AG10803 (cell line): Measurements from ENCODE around the gene SRSF5.

Source experiments
- DNase-seq: peaks from one replicate; pipeline ENCODE4 v3.0.0; 2010; ENCODE audit warnings: low read depth
- H3K4me3 ChIP-seq: 2 replicates; pipeline ENCODE4 v1.5.1; 2011; ENCODE audit warnings: mild to moderate bottlenecking, low read length, control low read depth
- CTCF ChIP-seq: conservative IDR thresholded peaks from 2 replicates; pipeline ENCODE4 v1.5.1; 2011; ENCODE audit warnings: mild to moderate bottlenecking, low read length, control low read depth, inconsistent platforms

The SRSF5 gene

GRCh38 chr14:69779088-69779487, 12.1 kb downstream of the SRSF5 start:
- no peak for TF ChIP-seq CTCF
- no peak for DNase-seq

DNA sequence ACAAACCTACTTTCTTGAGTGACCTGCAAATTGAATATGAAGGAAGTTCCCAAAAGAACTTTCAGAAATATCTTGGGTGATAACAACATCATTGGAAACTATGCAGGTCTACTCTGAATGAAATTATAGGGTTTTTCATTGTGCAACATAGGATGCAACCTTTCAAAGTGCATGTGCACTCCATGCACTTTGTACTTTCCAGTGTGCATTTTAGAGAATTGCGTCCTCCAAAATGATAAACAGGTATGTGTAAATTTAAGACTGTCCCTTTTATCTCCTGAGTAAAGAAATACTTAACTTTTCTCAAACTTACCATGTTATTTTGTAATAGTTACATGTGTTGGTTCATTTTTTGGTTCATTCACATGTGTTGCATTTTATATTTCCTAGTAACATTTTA, 13.2 kb downstream of the SRSF5 start:
- DNase-seq, result no peak
- H3K4me3 ChIP-seq, result no peak overlapping the region
- TF ChIP-seq CTCF, result no peak

More at GRCh38 chr14:69779088-69779487, 12.1 kb downstream of the SRSF5 start:
- H3K4me3 ChIP-seq, result no peak overlapping the region

GRCh38 chr14:69780952-69781351, 14.0 kb downstream of the SRSF5 start:
- no peak for DNase-seq
- H3K4me3 ChIP-seq, result no peak overlapping the region
- TF ChIP-seq CTCF, result no peak

DNA sequence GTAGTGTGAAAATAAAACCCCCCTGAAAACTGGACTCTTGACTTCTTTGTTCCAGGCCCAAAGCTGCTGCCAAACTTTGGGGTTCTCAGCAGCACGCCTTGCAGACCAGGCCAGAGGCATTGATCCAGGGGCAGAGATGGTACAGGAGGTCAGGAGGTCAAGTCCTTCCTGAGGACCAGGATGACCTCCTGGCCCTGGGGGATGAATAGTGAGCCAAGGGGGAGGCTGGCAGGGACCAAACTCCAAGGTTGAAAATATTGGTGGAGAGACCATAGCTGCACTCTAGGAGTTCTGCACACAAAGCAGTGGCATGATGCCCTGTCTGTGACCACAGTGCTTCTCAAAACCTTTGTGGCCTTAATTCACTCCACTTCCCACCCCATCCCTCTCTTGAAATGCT, 18.0 kb downstream of the SRSF5 start:
- H3K4me3 ChIP-seq, result no peak overlapping the region
- TF ChIP-seq CTCF, result no peak
- no peak for DNase-seq

DNA sequence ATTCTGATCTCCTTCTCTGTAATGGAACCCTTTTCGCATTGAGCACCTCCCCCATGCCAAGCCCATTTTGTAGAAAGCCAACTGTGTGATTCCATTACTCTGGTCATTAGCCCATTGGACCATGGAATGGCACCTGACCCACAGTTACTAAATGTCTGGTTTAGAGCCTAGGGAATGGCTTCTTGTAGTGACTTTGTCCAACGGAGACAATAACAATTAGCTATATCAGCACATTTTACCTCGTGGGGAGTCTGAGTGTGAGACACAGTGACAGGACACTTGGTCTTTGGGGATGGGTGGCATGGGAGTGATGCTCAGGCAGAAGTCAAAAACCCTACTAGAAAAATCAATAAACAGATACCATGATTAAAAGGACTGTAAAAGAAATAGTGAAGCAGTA, 19.7 kb downstream of the SRSF5 start:
- TF ChIP-seq CTCF, result no peak
- no peak for DNase-seq
- H3K4me3 ChIP-seq, result no peak overlapping the region

DNA sequence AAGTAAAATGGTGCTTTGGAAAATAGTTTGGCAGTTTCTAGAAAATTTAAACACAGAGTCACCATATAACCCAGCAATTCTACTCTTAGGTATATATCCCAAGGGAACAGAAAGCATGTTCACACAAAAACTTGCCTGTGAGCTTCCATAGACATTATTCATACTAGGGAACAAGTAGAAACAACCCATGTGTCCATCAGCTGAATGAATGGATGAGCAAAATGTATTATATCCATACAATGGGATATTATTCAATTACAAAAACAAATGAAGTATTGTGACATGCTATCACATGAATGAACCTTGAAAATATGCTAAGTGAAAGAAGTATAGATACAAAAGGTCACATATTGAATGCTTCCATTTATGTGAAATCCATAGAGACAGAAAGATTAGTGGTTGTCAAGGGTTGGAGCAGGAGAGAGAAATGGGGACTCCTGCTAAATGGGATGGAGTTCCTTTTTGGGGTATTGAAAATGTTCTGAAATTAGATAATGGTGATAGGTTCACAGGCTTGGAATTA, 22.2 kb downstream of the SRSF5 start:
- no peak for DNase-seq
- H3K4me3 ChIP-seq, result no peak overlapping the region

More for the DNA sequence above, 22.2 kb downstream of the SRSF5 start:
- TF ChIP-seq CTCF, result no peak
